Omental fat pad (tissue), 4 donors: ENCODE results near the gene ASIC4. TPM values are rescaled to one million over a fixed set of nuclear protein-coding genes. Genes with fewer than 3 reads are reported as not detected.

Source experiments
- ATAC-seq: fragments of 150-250 bp; one replicate; pipeline ENCODE4 v1.9.1; 2016; ENCODE audit warnings: mild to moderate bottlenecking, moderate library complexity; ENCODE audit not compliant: low FRiP score
- DNase-seq: peaks from one replicate; pipeline ENCODE4 v3.0.0-alpha.2; 2019; ENCODE audit warnings: low spot score
- total RNA-seq, 4 donors: library from RNA; depleted of rRNA; stranded (reverse); fragments of >200 nt; gene quantifications; one replicate each; pipeline ENCODE4 v1.1.0, GENCODE V29; 2016
- TF ChIP-seq, protein P1 (sequence below), 3 donors: fragments of 450-650 bp; IDR thresholded peaks; one replicate each; pipeline ENCODE4 v1.5.1; 2016 to 2017; ENCODE audit warnings: antibody characterized with exemption in 3 of 3, mild to moderate bottlenecking in 3 of 3, moderate library complexity in 2 of 3

Gene ASIC4
- total RNA-seq, 4 donors from 2014 or later = 0.12 to 0.19 TPM; not detected in 2

GRCh38 chr2:219511547-219512325 is 2.5 kb upstream of the ASIC4 start:
- TF ChIP-seq, protein P1, sequence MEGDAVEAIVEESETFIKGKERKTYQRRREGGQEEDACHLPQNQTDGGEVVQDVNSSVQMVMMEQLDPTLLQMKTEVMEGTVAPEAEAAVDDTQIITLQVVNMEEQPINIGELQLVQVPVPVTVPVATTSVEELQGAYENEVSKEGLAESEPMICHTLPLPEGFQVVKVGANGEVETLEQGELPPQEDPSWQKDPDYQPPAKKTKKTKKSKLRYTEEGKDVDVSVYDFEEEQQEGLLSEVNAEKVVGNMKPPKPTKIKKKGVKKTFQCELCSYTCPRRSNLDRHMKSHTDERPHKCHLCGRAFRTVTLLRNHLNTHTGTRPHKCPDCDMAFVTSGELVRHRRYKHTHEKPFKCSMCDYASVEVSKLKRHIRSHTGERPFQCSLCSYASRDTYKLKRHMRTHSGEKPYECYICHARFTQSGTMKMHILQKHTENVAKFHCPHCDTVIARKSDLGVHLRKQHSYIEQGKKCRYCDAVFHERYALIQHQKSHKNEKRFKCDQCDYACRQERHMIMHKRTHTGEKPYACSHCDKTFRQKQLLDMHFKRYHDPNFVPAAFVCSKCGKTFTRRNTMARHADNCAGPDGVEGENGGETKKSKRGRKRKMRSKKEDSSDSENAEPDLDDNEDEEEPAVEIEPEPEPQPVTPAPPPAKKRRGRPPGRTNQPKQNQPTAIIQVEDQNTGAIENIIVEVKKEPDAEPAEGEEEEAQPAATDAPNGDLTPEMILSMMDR (IDR thresholded peaks at IDR 0.05) = no peak
- no peak for ATAC-seq
- DNase-seq = no peak

- TF ChIP-seq, protein P1 (IDR thresholded peaks at IDR 0.05) = no peak
- DNase-seq (no peak), ATAC-seq (no peak)
Observed at GRCh38 chr2:219512524-219513216, 1.6 kb upstream of the ASIC4 start.

DNA sequence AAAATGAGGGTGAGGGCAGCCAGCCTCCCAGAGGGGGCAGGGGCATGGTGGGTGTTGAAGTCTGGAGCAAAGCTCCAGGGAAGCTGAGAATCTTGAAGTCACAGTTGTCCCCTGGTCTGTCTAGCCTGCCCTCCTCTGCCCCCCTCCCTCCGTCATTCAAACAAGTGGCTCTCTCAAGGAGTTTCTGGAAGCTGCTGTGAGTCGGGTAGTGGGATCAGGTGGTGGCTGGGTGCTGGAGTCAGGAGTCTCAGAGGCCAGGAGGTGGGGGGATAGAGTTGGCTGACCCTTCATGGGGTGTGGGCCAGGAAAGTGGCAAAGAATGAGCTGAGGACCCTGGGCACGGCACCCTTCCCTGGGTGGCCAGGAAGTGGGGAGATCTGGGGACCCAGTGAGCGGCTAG is 495 bp upstream of the ASIC4 start:
- DNase-seq (no peak), ATAC-seq (no peak)
- TF ChIP-seq, protein P1 (IDR thresholded peaks at IDR 0.05) = no peak

DNA sequence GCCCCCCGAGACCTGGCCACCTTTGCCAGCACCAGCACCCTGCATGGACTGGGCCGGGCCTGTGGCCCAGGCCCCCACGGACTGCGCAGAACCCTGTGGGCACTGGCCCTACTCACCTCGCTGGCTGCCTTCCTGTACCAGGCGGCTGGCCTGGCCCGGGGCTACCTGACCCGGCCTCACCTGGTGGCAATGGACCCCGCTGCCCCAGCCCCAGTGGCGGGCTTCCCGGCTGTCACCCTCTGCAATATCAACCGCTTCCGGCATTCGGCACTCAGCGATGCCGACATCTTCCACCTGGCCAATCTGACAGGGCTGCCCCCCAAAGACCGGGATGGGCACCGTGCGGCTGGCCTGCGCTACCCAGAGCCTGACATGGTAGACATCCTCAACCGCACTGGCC is 554 bp downstream of the ASIC4 start:
- DNase-seq (no peak), ATAC-seq (no peak)
- TF ChIP-seq, protein P1 (IDR thresholded peaks at IDR 0.05) = no peak

GRCh38 chr2:219515874-219516629 is 1.8 kb downstream of the ASIC4 start:
- no peak for DNase-seq
- ATAC-seq = no peak

DNA sequence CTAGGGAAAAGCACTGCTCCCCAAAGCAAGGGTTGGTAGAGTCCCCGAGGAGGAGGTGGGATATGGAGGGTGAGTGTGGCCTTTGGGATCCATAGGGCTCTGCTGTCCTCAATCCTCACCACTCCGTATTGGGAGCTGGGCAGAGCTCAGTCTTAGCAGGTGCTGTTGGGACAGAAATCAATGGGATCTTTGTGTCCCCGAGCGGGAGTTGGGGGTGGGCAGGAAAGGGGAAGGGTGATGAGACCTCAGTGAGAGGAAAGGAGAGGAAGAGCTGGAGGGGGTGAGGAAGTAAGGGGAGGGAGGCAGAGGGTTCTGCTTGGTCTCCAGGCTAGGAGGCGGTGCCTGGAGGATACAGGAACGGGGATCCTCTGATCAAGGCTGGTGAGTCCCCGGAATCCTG is 2.6 kb downstream of the ASIC4 start:
- TF ChIP-seq, protein P1 (IDR thresholded peaks at IDR 0.05) = no peak
- ATAC-seq (no peak), DNase-seq (no peak)

More at GRCh38 chr2:219515874-219516629, 1.8 kb downstream of the ASIC4 start:
- TF ChIP-seq, protein P1 (IDR thresholded peaks at IDR 0.05) = no peak
